ENCODE results near the gene OR1J4. TPM values are rescaled to one million over a fixed set of nuclear protein-coding genes. Genes with fewer than 3 reads are reported as not detected.
A peak's percentile ranks its signal among the peaks of the same experiment; 100 is the strongest.

OR1J4 gene
- total RNA-seq, 1 donor from 2014 or later, result not detected

- H3K9ac ChIP-seq, result no peak overlapping the region
- Mint-ChIP-seq H3K36me3 (no peaks in the 10 kb centered on the region), H3K4me1 (no peaks in the 10 kb centered on the region), H3K4me3 (no peak overlapping the region), H3K9me3 (no peaks in the 10 kb centered on the region), H3K27me3 (ENCODE audit: insufficient read depth, low read depth) (peaks cover 9% of the 10 kb centered on the region), H3K27ac (no peak overlapping the region)
- H3K4me1 ChIP-seq, result no peaks in the 10 kb centered on the region
- H3K9me3 ChIP-seq (ENCODE audit: low read depth), result no peaks in the 10 kb centered on the region
- H3K27ac ChIP-seq, result no peak overlapping the region
- no peaks in the 10 kb centered on the region for H3K79me2 ChIP-seq (ENCODE audit: low read depth)
- H2AFZ ChIP-seq (replicated peaks), result no peak overlapping the region
- no peaks in the 10 kb centered on the region for H4K20me1 ChIP-seq (ENCODE audit: low read depth)
- H3K27me3 ChIP-seq, result no peaks in the 10 kb centered on the region
- no peak for DNase-seq (ENCODE audit: low spot score)
- H3F3A ChIP-seq (ENCODE audit: low read depth), result no peaks in the 10 kb centered on the region
- no peak overlapping the region for H3K4me3 ChIP-seq
- H3K4me2 ChIP-seq, result no peak overlapping the region
- no peaks in the 10 kb centered on the region for H3K36me3 ChIP-seq
- TF ChIP-seq EZH2 (IDR thresholded peaks at IDR 0.05) (no peak), EZH2phosphoT487 (IDR thresholded peaks at IDR 0.05) (no peak)
- TF ChIP-seq, protein P1, sequence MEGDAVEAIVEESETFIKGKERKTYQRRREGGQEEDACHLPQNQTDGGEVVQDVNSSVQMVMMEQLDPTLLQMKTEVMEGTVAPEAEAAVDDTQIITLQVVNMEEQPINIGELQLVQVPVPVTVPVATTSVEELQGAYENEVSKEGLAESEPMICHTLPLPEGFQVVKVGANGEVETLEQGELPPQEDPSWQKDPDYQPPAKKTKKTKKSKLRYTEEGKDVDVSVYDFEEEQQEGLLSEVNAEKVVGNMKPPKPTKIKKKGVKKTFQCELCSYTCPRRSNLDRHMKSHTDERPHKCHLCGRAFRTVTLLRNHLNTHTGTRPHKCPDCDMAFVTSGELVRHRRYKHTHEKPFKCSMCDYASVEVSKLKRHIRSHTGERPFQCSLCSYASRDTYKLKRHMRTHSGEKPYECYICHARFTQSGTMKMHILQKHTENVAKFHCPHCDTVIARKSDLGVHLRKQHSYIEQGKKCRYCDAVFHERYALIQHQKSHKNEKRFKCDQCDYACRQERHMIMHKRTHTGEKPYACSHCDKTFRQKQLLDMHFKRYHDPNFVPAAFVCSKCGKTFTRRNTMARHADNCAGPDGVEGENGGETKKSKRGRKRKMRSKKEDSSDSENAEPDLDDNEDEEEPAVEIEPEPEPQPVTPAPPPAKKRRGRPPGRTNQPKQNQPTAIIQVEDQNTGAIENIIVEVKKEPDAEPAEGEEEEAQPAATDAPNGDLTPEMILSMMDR (IDR thresholded peaks at IDR 0.05), result no peak
These were observed 41.6 kb upstream of the OR1J4 start for GRCh38 chr9:122477346-122477745.

DNA sequence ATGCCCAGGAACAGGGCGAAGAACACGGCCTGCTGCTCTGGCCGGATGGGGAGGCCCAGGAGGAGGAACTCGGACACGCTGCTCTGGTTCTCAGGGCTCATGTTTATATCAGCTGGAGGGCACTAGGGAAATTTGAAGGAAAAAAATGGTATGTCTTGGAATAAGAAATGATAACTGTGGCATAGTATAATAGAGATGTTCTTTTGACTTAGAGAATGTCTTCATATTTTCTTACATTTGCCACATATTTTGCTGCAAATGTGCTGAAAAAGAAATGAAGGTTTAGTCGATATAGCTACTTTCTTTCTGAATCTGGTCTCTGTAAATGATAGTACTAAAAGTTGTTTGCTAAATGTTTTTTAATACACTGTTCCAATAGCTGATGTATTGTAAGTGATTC is 41.1 kb upstream of the OR1J4 start, which contains the start of gene OR1J1:
TSS of gene OR1J1 (minus strand) at position 101 of the 400 bp plus-strand sequence. CDS start at position 101, 0 bp downstream.
- no peaks in the 10 kb centered on the region for H3K9me3 Mint-ChIP-seq
- H3K27me3 ChIP-seq, result no peaks in the 10 kb centered on the region
- no peaks in the 10 kb centered on the region for H3K36me3 Mint-ChIP-seq
- H3K27ac Mint-ChIP-seq, result no peak within 1 kb of the TSS
- TF ChIP-seq EZH2phosphoT487 (IDR thresholded peaks at IDR 0.05), result no peak
- H3K27ac ChIP-seq, result no peak within 1 kb of the TSS
- no peaks in the 10 kb centered on the region for H4K20me1 ChIP-seq (ENCODE audit: low read depth)
- H3K36me3 ChIP-seq, result no peaks in the 10 kb centered on the region
- H3K4me1 ChIP-seq, result no peaks in the 10 kb centered on the region
- no peaks in the 10 kb centered on the region for H3K79me2 ChIP-seq (ENCODE audit: low read depth)
- no peaks in the 10 kb centered on the region for H3K9me3 ChIP-seq (ENCODE audit: low read depth)
- no peak within 1 kb of the TSS for H3K4me3 ChIP-seq
- H3K4me2 ChIP-seq, result no peak within 1 kb of the TSS
- peaks cover 9% of the 10 kb centered on the region for H3K27me3 Mint-ChIP-seq (ENCODE audit: insufficient read depth, low read depth)
- no peak within 1 kb of the TSS for H3K9ac ChIP-seq
- no peak within 1 kb of the TSS for H2AFZ ChIP-seq (replicated peaks)
- DNase-seq (ENCODE audit: low spot score), result no peak
- H3F3A ChIP-seq (ENCODE audit: low read depth), result no peaks in the 10 kb centered on the region
- H3K4me3 Mint-ChIP-seq, result no peak within 1 kb of the TSS
- H3K4me1 Mint-ChIP-seq, result no peaks in the 10 kb centered on the region

DNA sequence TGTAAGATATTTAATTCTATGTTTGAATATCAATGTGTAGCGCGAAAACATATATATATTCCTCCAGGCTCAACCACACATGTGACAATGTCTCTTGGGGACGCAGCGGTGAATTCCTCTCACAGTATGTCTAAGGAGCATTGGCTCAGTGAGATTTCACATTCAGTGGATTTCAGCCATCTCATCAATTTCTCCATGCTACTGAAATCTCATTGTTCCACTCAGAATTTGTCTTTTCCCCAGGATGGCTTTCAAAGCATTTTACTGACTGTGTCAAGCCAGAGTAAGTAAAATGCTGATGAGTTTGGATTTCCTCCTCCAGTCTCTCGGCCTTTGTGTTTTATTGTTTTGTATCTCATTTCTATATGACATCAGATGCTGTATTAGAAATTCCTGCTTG is 39.9 kb upstream of the OR1J4 start:
- Histone ChIP-seq H3K27ac (no peak overlapping the region), H3K36me3 (no peaks in the 10 kb centered on the region), H3K27me3 (no peaks in the 10 kb centered on the region), H3K4me1 (no peaks in the 10 kb centered on the region), H2AFZ (replicated peaks) (no peak overlapping the region), H3K9me3 (ENCODE audit: low read depth) (no peaks in the 10 kb centered on the region), H3F3A (ENCODE audit: low read depth) (no peaks in the 10 kb centered on the region), H4K20me1 (ENCODE audit: low read depth) (no peaks in the 10 kb centered on the region), H3K9ac (no peak overlapping the region), H3K4me2 (no peak overlapping the region), H3K4me3 (no peak overlapping the region), H3K79me2 (ENCODE audit: low read depth) (no peaks in the 10 kb centered on the region)
- H3K27ac Mint-ChIP-seq, result no peak overlapping the region
- DNase-seq (ENCODE audit: low spot score), result no peak
- no peaks in the 10 kb centered on the region for H3K4me1 Mint-ChIP-seq
- H3K27me3 Mint-ChIP-seq (ENCODE audit: insufficient read depth, low read depth), result peaks cover 11% of the 10 kb centered on the region
- TF ChIP-seq EZH2phosphoT487 (IDR thresholded peaks at IDR 0.05), result no peak
- TF ChIP-seq EZH2 (IDR thresholded peaks at IDR 0.05), result no peak
- TF ChIP-seq, protein P1 (IDR thresholded peaks at IDR 0.05), result no peak
- no peak overlapping the region for H3K4me3 Mint-ChIP-seq
- no peaks in the 10 kb centered on the region for H3K36me3 Mint-ChIP-seq
- H3K9me3 Mint-ChIP-seq, result no peaks in the 10 kb centered on the region

- Histone ChIP-seq H3K9ac (no peak overlapping the region), H3K79me2 (ENCODE audit: low read depth) (no peaks in the 10 kb centered on the region), H3K36me3 (no peaks in the 10 kb centered on the region), H3F3A (ENCODE audit: low read depth) (no peaks in the 10 kb centered on the region), H3K9me3 (ENCODE audit: low read depth) (no peaks in the 10 kb centered on the region), H4K20me1 (ENCODE audit: low read depth) (no peaks in the 10 kb centered on the region), H3K27ac (no peak overlapping the region), H3K27me3 (no peaks in the 10 kb centered on the region), H3K4me1 (no peaks in the 10 kb centered on the region), H3K4me2 (no peak overlapping the region), H3K4me3 (no peak overlapping the region), H2AFZ (replicated peaks) (no peak overlapping the region)
- Mint-ChIP-seq H3K36me3 (no peaks in the 10 kb centered on the region), H3K9me3 (no peaks in the 10 kb centered on the region), H3K4me1 (no peaks in the 10 kb centered on the region), H3K4me3 (no peak overlapping the region), H3K27me3 (ENCODE audit: insufficient read depth, low read depth) (peaks cover 10% of the 10 kb centered on the region), H3K27ac (no peak overlapping the region)
- TF ChIP-seq EZH2phosphoT487 (IDR thresholded peaks at IDR 0.05), result no peak
- TF ChIP-seq, protein P1 (IDR thresholded peaks at IDR 0.05), result peak; percentile 64
- DNase-seq (ENCODE audit: low spot score), result peak; percentile 24
These were observed 20.1 kb upstream of the OR1J4 start for GRCh38 chr9:122498883-122499288.

Data from neural progenitor cell (in vitro differentiated cells).